ENCODE data around the gene TAMALIN.

DNA sequence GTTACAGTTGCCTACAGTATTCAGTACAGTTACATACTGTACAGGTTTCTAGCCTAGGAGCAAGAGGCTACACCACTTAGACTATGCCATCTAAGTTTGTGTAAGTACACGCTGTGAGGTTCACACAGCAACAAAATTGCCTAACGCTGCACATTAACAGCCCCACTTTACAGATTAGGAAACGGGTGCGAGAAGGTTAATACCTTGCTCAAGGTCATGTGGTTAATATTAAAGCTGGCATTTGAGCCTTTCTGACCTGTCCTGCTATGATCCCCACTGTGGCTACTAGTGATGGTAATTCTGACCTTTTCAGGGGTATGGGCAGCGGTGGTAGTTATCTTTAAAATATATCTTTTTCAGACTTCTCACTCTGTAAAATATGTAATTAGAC, 34.3 kb upstream of the TAMALIN start:
- TF ChIP-seq CTCF (IDR thresholded peaks at IDR 0.05; ENCODE audit: low read depth, low read length) = no peak
- no peak for TF ChIP-seq POLR2A (IDR thresholded peaks at IDR 0.05; ENCODE audit: extremely low read depth, insufficient read length)
- TF ChIP-seq, protein P1, sequence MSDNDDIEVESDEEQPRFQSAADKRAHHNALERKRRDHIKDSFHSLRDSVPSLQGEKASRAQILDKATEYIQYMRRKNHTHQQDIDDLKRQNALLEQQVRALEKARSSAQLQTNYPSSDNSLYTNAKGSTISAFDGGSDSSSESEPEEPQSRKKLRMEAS (IDR thresholded peaks at IDR 0.05; ENCODE audit: low read depth, low read length) = no peak

All from NB4 (cell line).